Neural progenitor cell (in vitro differentiated cells): ENCODE results near the gene ELAPOR1.

ENCODE experiments used
- CTCF ChIP-seq: fragments of 200-600 bp; sonication (generic); IDR thresholded peaks from 2 replicates; pipeline ENCODE4 v1.5.1; 2017; ENCODE audit warnings: antibody characterized with exemption, mild to moderate bottlenecking
- EZH2phosphoT487 ChIP-seq: fragments of 200-600 bp; sonication (generic); IDR thresholded peaks from 2 replicates; pipeline ENCODE4 v1.6.1; 2017; ENCODE audit warnings: antibody characterized with exemption

- TF ChIP-seq CTCF (no peak), EZH2phosphoT487 (no peak)
These were observed 48.8 kb upstream of the ELAPOR1 start for GRCh38 chr1:109065137-109065536.
